CD14-positive monocyte (primary cell): ENCODE measurements around the gene SLC37A2. TPM values are rescaled to one million over a fixed set of nuclear protein-coding genes. Genes with fewer than 3 reads are reported as not detected.
A peak's percentile ranks its signal among the peaks of the same experiment; 100 is the strongest.

Experiments
- DNase-seq, 3 donors: peaks; one replicate each; pipeline ENCODE4 v3.0.0-alpha.2; 2011 to 2022
- H2AFZ ChIP-seq: 2 replicates; pipeline ENCODE4 v1.6.0; 2012; ENCODE audit warnings: mild to moderate bottlenecking, low read depth, low read length, inconsistent platforms; ENCODE audit not compliant: insufficient read depth, poor library complexity, severe bottlenecking
- H3K27ac ChIP-seq, 2 donors: 1 replicate in 1 of 2; 2 replicates in 1 of 2; pipeline ENCODE4 v1.5.1; 2012 to 2013; ENCODE audit warnings: low read length in 2 of 2, control low read depth in 1 of 2, inconsistent platforms in 1 of 2, low read depth in 1 of 2, mild to moderate bottlenecking in 1 of 2
- H3K27me3 ChIP-seq, 2 donors: one replicate each; pipeline versions ENCODE4 v1.6.0 to v1.6.1; 2011 to 2013; ENCODE audit warnings: low read length in 2 of 2; ENCODE audit not compliant: control insufficient read depth in 2 of 2, insufficient read depth in 2 of 2
- H3K36me3 ChIP-seq, 2 donors: replicated peaks in 1 of 2; 1 replicate in 1 of 2; 2 replicates in 1 of 2; pipeline versions ENCODE4 v1.5.1 to v1.6.1; 2012 to 2013; ENCODE audit warnings: low read length in 2 of 2, control low read depth in 1 of 2, inconsistent platforms in 1 of 2, mild to moderate bottlenecking in 1 of 2; ENCODE audit not compliant: insufficient read depth in 2 of 2, control insufficient read depth in 1 of 2
- H3K4me1 ChIP-seq, 2 donors: 1 replicate in 1 of 2; 2 replicates in 1 of 2; pipeline versions ENCODE4 v1.5.1 to v1.6.1; 2012 to 2013; ENCODE audit warnings: low read length in 2 of 2, control low read depth in 1 of 2, inconsistent platforms in 1 of 2, mild to moderate bottlenecking in 1 of 2, moderate library complexity in 1 of 2; ENCODE audit not compliant: insufficient read depth in 2 of 2, control insufficient read depth in 1 of 2
- H3K4me2 ChIP-seq: replicated peaks from 2 replicates; pipeline ENCODE3; 2012; ENCODE audit warnings: low read length, moderate library complexity, mild to moderate bottlenecking; ENCODE audit not compliant: poor library complexity, severe bottlenecking; ENCODE audit errors: extremely low read depth
- H3K4me3 ChIP-seq, 3 experiments: fragments of 200-600 bp in 1 of 3; sonication (generic) in 1 of 3; replicated peaks in 1 of 3; 1 replicate in 2 of 3; 2 replicates in 1 of 3; pipeline ENCODE4 v1.5.1; 2011 to 2013; ENCODE audit warnings: low read length in 3 of 3, mild to moderate bottlenecking in 3 of 3, control low read depth in 2 of 3, low read depth in 2 of 3, inconsistent platforms in 1 of 3, moderate library complexity in 1 of 3
- H3K79me2 ChIP-seq: 2 replicates; pipeline ENCODE4 v1.6.0; 2012; ENCODE audit warnings: mild to moderate bottlenecking, control low read depth, inconsistent platforms, low read length, moderate library complexity; ENCODE audit not compliant: insufficient read depth
- H3K9ac ChIP-seq: 2 replicates; pipeline ENCODE4 v1.6.0; 2017; ENCODE audit warnings: low read length, mild to moderate bottlenecking; ENCODE audit not compliant: insufficient read depth, poor library complexity, severe bottlenecking
- H3K9me3 ChIP-seq, 2 donors: replicated peaks in 1 of 2; 1 replicate in 1 of 2; 2 replicates in 1 of 2; pipeline versions ENCODE4 v1.5.1 to v1.6.1; 2012 to 2013; ENCODE audit warnings: low read length in 2 of 2, control low read depth in 1 of 2; ENCODE audit not compliant: control insufficient read depth in 1 of 2, insufficient read depth in 1 of 2
- H4K20me1 ChIP-seq: 2 replicates; pipeline ENCODE4 v1.6.0; 2012; ENCODE audit warnings: mild to moderate bottlenecking, low read length, control low read depth, moderate library complexity; ENCODE audit not compliant: insufficient read depth
- H3K27ac Mint-ChIP-seq, 7 donors: one replicate each; pipeline ENCODE4 v1.8.0; 2020; ENCODE audit warnings: mild to moderate bottlenecking in 7 of 7, mixed read lengths in 7 of 7, moderate library complexity in 6 of 7, inconsistent platforms in 2 of 7
- H3K27me3 Mint-ChIP-seq, 3 donors: one replicate each; pipeline ENCODE4 v1.8.0; 2021 to 2022; ENCODE audit warnings: low read depth in 3 of 3, mild to moderate bottlenecking in 3 of 3, mixed read lengths in 3 of 3, moderate library complexity in 3 of 3, inconsistent platforms in 1 of 3
- H3K36me3 Mint-ChIP-seq, 2 donors: one replicate each; pipeline ENCODE4 v1.8.0; 2020; ENCODE audit warnings: mixed read lengths in 2 of 2, inconsistent platforms in 1 of 2, mild to moderate bottlenecking in 1 of 2
- H3K4me1 Mint-ChIP-seq: one replicate; pipeline ENCODE4 v1.8.0; 2020; ENCODE audit warnings: mild to moderate bottlenecking, mixed read lengths
- H3K4me3 Mint-ChIP-seq, 2 donors: one replicate each; pipeline ENCODE4 v1.8.0; 2020; ENCODE audit warnings: mild to moderate bottlenecking in 2 of 2, mixed read lengths in 2 of 2, moderate library complexity in 1 of 2
- H3K9me3 Mint-ChIP-seq, 7 donors: one replicate each; pipeline ENCODE4 v1.8.0; 2020 to 2022; ENCODE audit warnings: mixed read lengths in 7 of 7, mild to moderate bottlenecking in 6 of 7, moderate library complexity in 6 of 7, inconsistent platforms in 2 of 7
- WGBS: methylation state at CpG from one replicate; pipeline ENCODE4 v1.1.5; 2013; ENCODE audit warnings: missing lambda C conversion rate; ENCODE audit not compliant: insufficient coverage; 5-methylcytosine and 5-hydroxymethylcytosine counted together
- intact Hi-C, 2 donors: fragments of 100-400 bp; cut with micrococcal nuclease; formaldehyde crosslinking; loops; one replicate each; pipeline versions ENCODE4 v1.15.0 to v1.15.1; 2023
- polyA plus RNA-seq, 3 donors: library from polyadenylated mRNA; depleted of rRNA in 1 of 3; unstranded in 2 of 3; stranded (reverse) in 1 of 3; fragments of 300-500 nt in 2 of 3; fragments of >200 nt in 1 of 3; fragmentation: Illumina TruSeq in 2 of 3; gene quantifications; 1 replicate in 2 of 3; 2 replicates in 1 of 3; pipeline ENCODE4 v1.2.3, GENCODE V29; 2012 to 2021
- TF ChIP-seq, protein P1 (sequence below): fragments of 200-600 bp; IDR thresholded peaks from one replicate; pipeline ENCODE4 v1.8.0; 2022; ENCODE audit warnings: antibody characterized with exemption, mild to moderate bottlenecking

The SLC37A2 gene
- polyA plus RNA-seq, 3 donors, result 70.8 to 81.5 (median 78.9) TPM

DNA sequence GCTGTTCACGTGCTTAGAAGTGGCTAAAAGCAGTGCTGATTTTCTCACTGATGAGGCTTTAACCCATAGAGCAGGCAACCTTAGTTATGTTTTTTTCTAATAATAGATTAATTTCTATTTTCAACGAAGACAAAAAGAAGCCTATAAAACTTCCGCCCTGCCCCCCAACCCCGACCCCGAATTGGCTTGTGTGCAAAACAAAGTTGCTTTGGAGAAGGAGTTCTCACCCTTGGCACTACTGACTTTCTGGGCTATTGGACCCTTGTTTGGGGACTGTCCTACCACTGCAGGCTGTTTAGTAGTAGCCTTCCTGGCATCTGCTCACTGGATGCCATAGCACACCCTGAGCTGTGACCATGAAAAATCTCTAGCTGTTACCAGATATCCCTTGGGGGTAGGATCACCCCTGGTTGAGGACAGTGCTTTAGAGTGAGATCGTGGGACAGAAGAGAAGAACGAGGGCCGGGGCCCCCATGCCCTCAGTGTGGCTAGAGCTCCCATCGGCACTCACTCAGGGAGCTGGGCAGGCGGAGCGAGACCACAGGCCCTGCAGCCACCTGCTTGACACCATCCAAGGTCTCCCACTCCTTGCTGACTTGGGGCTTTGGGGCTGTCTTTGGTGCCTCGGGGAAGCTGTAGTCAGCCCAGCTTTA is 16.9 kb downstream of the SLC37A2 start:
- H3K79me2 ChIP-seq, result no peaks in the 10 kb centered on the region
- no peaks in the 10 kb centered on the region for H3K27me3 ChIP-seq
- no peak overlapping the region for H3K4me3 ChIP-seq
- peaks cover 72 to 89% of the 10 kb centered on the region in 2 donors for H3K36me3 ChIP-seq
- H3K4me2 ChIP-seq, result no peak overlapping the region
- Mint-ChIP-seq H3K27ac (peak overlapping the region in 6 of 7 donors; percentile 8 to 84 (median 76)), H3K36me3 (peaks cover 89 to 95% of the 10 kb centered on the region in 2 donors), H3K27me3 (peaks cover 0 to 9% (median 5%) of the 10 kb centered on the region in 3 donors), H3K9me3 (peaks cover 0 to 2% (median 0%) of the 10 kb centered on the region in 7 donors), H3K4me1 (peaks cover 41% of the 10 kb centered on the region), H3K4me3 (no peak overlapping the region)
- H3K4me1 ChIP-seq, result peaks cover 33 to 41% of the 10 kb centered on the region in 2 donors
- WGBS, result 94% methylated on average over 7 of the region's 12 CpGs
- no peak overlapping the region for H3K9ac ChIP-seq
- no peaks in the 10 kb centered on the region for H4K20me1 ChIP-seq
- no peaks in the 10 kb centered on the region for H3K9me3 ChIP-seq
- TF ChIP-seq, protein P1, sequence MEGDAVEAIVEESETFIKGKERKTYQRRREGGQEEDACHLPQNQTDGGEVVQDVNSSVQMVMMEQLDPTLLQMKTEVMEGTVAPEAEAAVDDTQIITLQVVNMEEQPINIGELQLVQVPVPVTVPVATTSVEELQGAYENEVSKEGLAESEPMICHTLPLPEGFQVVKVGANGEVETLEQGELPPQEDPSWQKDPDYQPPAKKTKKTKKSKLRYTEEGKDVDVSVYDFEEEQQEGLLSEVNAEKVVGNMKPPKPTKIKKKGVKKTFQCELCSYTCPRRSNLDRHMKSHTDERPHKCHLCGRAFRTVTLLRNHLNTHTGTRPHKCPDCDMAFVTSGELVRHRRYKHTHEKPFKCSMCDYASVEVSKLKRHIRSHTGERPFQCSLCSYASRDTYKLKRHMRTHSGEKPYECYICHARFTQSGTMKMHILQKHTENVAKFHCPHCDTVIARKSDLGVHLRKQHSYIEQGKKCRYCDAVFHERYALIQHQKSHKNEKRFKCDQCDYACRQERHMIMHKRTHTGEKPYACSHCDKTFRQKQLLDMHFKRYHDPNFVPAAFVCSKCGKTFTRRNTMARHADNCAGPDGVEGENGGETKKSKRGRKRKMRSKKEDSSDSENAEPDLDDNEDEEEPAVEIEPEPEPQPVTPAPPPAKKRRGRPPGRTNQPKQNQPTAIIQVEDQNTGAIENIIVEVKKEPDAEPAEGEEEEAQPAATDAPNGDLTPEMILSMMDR, result no peak
- DNase-seq, result no peak
- peak overlapping the region; percentile 8 to 34 for H3K27ac ChIP-seq
- no peak overlapping the region for H2AFZ ChIP-seq
- intact Hi-C loops, result no loop called here

DNA sequence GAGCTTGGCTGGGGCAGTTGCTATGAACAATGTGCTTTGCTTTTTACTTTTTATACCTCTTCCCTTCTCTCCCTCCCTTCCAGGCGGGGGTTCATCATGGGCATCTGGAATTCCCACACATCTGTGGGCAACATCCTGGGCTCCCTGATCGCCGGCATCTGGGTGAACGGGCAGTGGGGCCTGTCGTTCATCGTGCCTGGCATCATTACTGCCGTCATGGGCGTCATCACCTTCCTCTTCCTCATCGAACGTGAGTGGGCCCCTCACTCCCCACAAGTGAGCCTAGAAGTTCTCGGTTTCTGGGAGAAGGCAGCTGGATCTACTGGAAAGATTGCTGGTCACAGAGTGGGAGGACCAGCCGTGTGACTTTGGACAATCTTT is 17.4 kb downstream of the SLC37A2 start:
- Histone ChIP-seq H3K27ac (peak overlapping the region in 1 of 2 donors; percentile 34), H3K4me3 (no peak overlapping the region), H3K36me3 (peaks cover 77 to 94% of the 10 kb centered on the region in 2 donors), H3K27me3 (no peaks in the 10 kb centered on the region), H3K79me2 (no peaks in the 10 kb centered on the region), H3K4me1 (peaks cover 27 to 35% of the 10 kb centered on the region in 2 donors), H3K4me2 (no peak overlapping the region), H2AFZ (no peak overlapping the region), H3K9ac (no peak overlapping the region), H3K9me3 (no peaks in the 10 kb centered on the region), H4K20me1 (no peaks in the 10 kb centered on the region)
- WGBS, result 88% methylated on average over 4 of the region's 12 CpGs
- H3K9me3 Mint-ChIP-seq, result peaks cover 0 to 2% (median 0%) of the 10 kb centered on the region in 7 donors
- peaks cover 90 to 96% of the 10 kb centered on the region in 2 donors for H3K36me3 Mint-ChIP-seq
- peaks cover 0 to 9% (median 5%) of the 10 kb centered on the region in 3 donors for H3K27me3 Mint-ChIP-seq
- intact Hi-C loops, result no loop called here
- no peak for DNase-seq
- peaks cover 35% of the 10 kb centered on the region for H3K4me1 Mint-ChIP-seq
- no peak overlapping the region for H3K4me3 Mint-ChIP-seq
- TF ChIP-seq, protein P1, result no peak
- peak overlapping the region in 4 of 7 donors; percentile 20 to 84 (median 40) for H3K27ac Mint-ChIP-seq
